Subcutaneous adipose tissue (tissue), 4 donors: ENCODE measurements around the gene ANOS1. TPM values are rescaled to one million over a fixed set of nuclear protein-coding genes. Genes with fewer than 3 reads are reported as not detected.

Experiments used
- CTCF ChIP-seq: fragments of 450-650 bp; IDR thresholded peaks from one replicate; pipeline ENCODE4 v1.5.1; 2016; ENCODE audit warnings: low read depth, mild to moderate bottlenecking, control low read depth, antibody characterized with exemption, moderate library complexity
- total RNA-seq, 4 donors: library from RNA; depleted of rRNA; stranded (reverse); fragments of >200 nt; gene quantifications; one replicate each; pipeline ENCODE4 v1.1.0, GENCODE V29; 2016

ANOS1 gene
- total RNA-seq, 4 donors from 2014 or later = 3.2 to 15.3 (median 11.8) TPM

- no peak for TF ChIP-seq CTCF
These were observed 166.2 kb downstream of the ANOS1 start for GRCh38 chrX:8565729-8566128.

- TF ChIP-seq CTCF = no peak
These were observed 183.5 kb downstream of the ANOS1 start for GRCh38 chrX:8548446-8548845.

- TF ChIP-seq CTCF = no peak
These were observed 185.2 kb downstream of the ANOS1 start for GRCh38 chrX:8546715-8547114.

GRCh38 chrX:8520791-8521190 lies 211.1 kb downstream of the ANOS1 start:
- no peak for TF ChIP-seq CTCF

- no peak for TF ChIP-seq CTCF
These were observed 211.8 kb downstream of the ANOS1 start for GRCh38 chrX:8520178-8520577.

GRCh38 chrX:8504451-8504850 lies 227.5 kb downstream of the ANOS1 start:
- TF ChIP-seq CTCF = no peak

GRCh38 chrX:8500203-8500602 lies 231.7 kb downstream of the ANOS1 start:
- no peak for TF ChIP-seq CTCF
